Neutrophil (primary cell): ENCODE data around the gene SDCCAG8.
A peak's percentile ranks its signal among the peaks of the same experiment; 100 is the strongest.
"Not testable (repeated sequence)": the region's sequence is repeated elsewhere in the genome, so short reads cannot be mapped to it uniquely, and the experiment has no call there.

ENCODE experiments used
- H3K27ac ChIP-seq: fragments of 200-600 bp; sonication (generic); 2 replicates; pipeline ENCODE4 v1.5.1; 2016; ENCODE audit warnings: mild to moderate bottlenecking, moderate library complexity
- H3K27me3 ChIP-seq: fragments of 200-600 bp; sonication (generic); 2 replicates; pipeline ENCODE4 v1.6.0; 2016; ENCODE audit warnings: mild to moderate bottlenecking
- H3K36me3 ChIP-seq: fragments of 200-600 bp; sonication (generic); 2 replicates; pipeline ENCODE4 v1.5.1; 2017
- H3K4me1 ChIP-seq, 2 experiments: fragments of 200-600 bp in 1 of 2; sonication (generic) in 1 of 2; 1 replicate in 1 of 2; 2 replicates in 1 of 2; pipeline versions ENCODE4 v1.5.1 to v1.6.1; 2013 to 2016; ENCODE audit warnings: low read depth in 1 of 2, low read length in 1 of 2, mild to moderate bottlenecking in 1 of 2, moderate library complexity in 1 of 2; ENCODE audit not compliant: control insufficient read depth in 1 of 2, insufficient read depth in 1 of 2
- H3K4me3 ChIP-seq, 2 experiments: fragments of 200-600 bp in 1 of 2; sonication (generic) in 1 of 2; 1 replicate in 1 of 2; 2 replicates in 1 of 2; pipeline ENCODE4 v1.5.1; 2013 to 2016; ENCODE audit warnings: low read depth in 1 of 2, low read length in 1 of 2, mild to moderate bottlenecking in 1 of 2, moderate library complexity in 1 of 2
- H3K9me3 ChIP-seq: fragments of 200-600 bp; sonication (generic); 2 replicates; pipeline ENCODE4 v1.5.1; 2016
- CTCF ChIP-seq: fragments of 200-600 bp; sonication (generic); IDR thresholded peaks from 2 replicates; pipeline ENCODE4 v1.5.1; 2016; ENCODE audit warnings: antibody characterized with exemption

Gene SDCCAG8

DNA sequence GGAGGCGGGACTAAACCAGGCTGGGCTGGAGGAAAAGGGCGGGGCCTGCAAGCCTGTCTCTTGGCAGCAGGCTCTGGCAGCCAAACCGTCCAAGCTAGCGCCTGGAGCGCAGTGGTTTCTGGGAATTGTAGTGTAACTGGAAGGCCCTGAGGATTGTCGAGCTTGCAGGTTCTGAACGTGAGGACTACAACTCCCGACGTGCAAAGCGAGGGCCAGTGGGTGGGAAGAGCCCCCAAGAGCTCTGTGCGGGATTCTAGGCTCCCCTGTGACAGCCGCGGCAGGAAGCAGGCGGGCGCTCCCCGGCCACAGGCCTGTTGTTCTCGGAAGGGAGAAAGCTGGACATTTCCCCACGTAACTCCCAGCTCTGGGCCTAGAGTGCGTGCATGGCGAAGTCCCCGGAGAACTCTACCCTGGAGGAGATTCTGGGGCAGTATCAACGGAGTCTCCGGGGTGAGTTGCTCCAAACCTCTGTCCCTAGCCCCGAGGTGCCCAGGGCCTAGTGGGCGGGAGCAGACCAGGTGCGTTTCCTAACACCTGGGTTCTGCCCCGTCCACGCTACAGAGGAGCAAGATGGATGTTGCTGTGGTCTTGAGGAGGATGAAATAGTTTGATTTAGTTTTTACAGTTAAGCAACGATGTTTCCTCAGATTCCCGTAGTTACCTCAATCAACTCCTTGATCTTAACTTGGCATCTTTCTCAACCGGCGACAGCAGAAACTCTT, at the start of gene SDCCAG8:
Gene SDCCAG8 (plus strand): TSS at position 251 of the 722 bp plus-strand sequence. CDS start 133 bp downstream, at position 384.
- Histone ChIP-seq H3K4me1 (peaks cover 45 to 47% of the 10 kb centered on the region in 2 experiments), H3K27me3 (no peaks in the 10 kb centered on the region), H3K27ac (peak within 1 kb of the TSS; percentile 97), H3K36me3 (no peaks in the 10 kb centered on the region), H3K9me3 (no peaks in the 10 kb centered on the region), H3K4me3 (peak within 1 kb of the TSS; percentile 95 to 100)
- peak; percentile 23 for TF ChIP-seq CTCF

DNA sequence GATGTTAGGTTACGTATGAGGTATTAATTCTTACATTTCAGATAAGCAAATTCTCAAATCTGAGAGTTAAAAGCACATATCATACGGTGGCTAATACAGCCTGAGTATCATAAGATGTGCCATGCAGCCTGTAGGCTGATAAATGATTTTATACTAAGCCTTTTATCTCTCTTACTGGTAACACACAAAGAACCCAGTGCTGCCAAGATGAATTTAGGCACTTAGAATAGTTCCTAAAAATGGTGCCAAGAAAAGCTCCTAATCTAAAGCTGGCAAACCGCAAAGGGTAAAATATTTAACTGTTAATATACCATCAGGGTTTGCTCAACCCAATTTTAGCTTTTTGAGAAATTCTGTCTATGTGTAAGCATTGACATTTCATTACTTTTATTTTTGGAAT, 43.9 kb upstream of the SDCCAG8 start:
- H3K27ac ChIP-seq, H3K27me3 ChIP-seq, H3K9me3 ChIP-seq, H3K36me3 ChIP-seq, H3K4me1 ChIP-seq, H3K4me3 ChIP-seq: not testable (repeated sequence)

GRCh38 chr1:243213045-243213787, 42.6 kb upstream of the SDCCAG8 start:
- TF ChIP-seq CTCF = no peak
- H3K9me3 ChIP-seq = no peaks in the 10 kb centered on the region
- no peaks in the 10 kb centered on the region for H3K4me1 ChIP-seq
- no peak overlapping the region for H3K27ac ChIP-seq
- no peak overlapping the region for H3K4me3 ChIP-seq
- H3K36me3 ChIP-seq = peaks cover 6% of the 10 kb centered on the region
- no peaks in the 10 kb centered on the region for H3K27me3 ChIP-seq

DNA sequence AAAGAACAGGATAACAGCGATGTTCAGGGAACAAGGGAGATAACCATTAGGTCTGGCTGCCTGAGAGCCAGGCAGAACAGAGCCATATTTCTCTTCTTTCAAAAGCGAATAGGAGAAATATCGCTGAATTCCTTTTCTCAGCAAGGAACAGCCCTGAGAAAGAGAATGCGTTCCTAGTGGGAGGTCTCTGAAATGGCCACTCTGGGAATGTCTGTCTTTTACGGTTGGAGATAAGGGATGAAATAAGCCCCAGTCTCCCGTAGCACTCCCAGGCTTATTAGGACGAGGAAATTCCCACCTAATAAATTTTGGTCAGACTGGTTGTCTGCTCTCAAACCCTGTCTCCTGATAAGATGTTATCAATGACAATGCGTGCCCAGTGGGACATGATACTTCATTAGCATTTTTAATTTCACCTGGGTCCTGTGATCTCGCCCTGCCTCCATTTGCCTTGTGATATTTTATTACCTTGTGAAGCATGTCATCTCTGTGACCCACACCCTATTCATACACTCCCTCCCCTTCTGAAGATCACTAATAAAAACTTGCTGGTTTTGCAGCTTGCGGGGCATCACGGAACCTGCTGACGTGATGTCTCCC, 40.5 kb upstream of the SDCCAG8 start:
- not testable (repeated sequence) for H3K27me3 ChIP-seq, H3K9me3 ChIP-seq, H3K4me1 ChIP-seq, H3K4me3 ChIP-seq, H3K27ac ChIP-seq
- peaks cover 19% of the 10 kb centered on the region for H3K36me3 ChIP-seq

GRCh38 chr1:243216741-243217140, 39.1 kb upstream of the SDCCAG8 start:
- Histone ChIP-seq H3K36me3 (peaks cover 32% of the 10 kb centered on the region), H3K4me1 (no peaks in the 10 kb centered on the region), H3K4me3 (no peak overlapping the region), H3K27me3 (no peaks in the 10 kb centered on the region), H3K9me3 (no peaks in the 10 kb centered on the region), H3K27ac (no peak overlapping the region)
- no peak for TF ChIP-seq CTCF

DNA sequence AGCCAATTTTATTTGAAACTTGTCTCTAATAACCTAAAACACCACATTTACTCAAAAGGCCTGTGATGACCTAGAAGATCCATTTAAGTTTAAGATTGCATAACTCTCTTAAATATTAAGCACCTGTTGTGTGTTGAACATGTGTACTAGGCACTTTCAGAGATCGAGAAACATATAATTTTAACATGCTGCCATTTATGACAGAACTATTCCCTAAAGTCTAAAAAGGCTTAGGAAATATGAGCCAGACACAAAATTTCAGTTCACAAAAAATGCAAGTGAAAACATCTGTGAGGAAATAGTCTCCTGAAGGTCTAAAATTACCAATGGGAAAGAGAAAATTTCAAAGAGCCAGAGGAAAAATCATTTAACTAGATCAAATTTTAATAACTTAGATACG, 38.5 kb upstream of the SDCCAG8 start:
- H3K27ac ChIP-seq = no peak overlapping the region
- TF ChIP-seq CTCF = no peak

More for the DNA sequence above, 38.5 kb upstream of the SDCCAG8 start:
- no peaks in the 10 kb centered on the region for H3K27me3 ChIP-seq
- H3K9me3 ChIP-seq = no peaks in the 10 kb centered on the region
- peaks cover 34% of the 10 kb centered on the region for H3K36me3 ChIP-seq
- no peak overlapping the region for H3K4me3 ChIP-seq
- H3K4me1 ChIP-seq = no peaks in the 10 kb centered on the region
